ENCODE measurements around the gene ACP1.

DNA sequence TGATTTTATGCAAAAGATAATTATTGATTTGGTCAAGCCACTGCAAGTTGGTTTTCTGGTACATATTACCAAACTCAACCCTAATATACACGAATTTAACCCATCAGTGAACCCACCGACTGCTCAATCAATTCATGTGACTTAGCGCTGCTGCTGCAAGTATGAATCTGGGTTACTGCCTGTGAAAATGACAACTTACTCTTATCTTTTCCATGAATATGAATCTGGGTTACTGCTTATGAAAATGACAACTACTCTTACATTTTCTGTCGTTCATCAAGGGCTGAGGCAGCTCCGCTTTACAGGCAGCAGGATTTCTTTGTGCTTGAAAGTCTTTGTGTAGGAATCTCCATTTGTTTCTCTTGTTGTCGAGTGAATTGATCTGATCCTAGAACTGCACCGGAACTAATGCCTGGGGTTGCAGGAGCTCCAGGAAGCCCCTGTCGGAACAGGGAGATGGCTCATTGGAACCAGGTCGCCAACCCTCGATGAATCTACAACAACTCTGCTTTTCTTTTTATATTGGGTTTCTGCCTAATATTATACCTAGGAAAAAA, 45.3 kb downstream of the ACP1 start:
- no peak for TF ChIP-seq CTCF (IDR thresholded peaks at IDR 0.05 in 8 of 11, conservative IDR thresholded peaks at IDR 0.05 in 3 of 11)
- TF ChIP-seq POLR2AphosphoS5 (IDR thresholded peaks at IDR 0.05) = no peak
